Measurements from ENCODE around the gene VRK1.

The VRK1 gene

GRCh38 chr14:96821501-96821900 lies 24.3 kb downstream of the VRK1 start:
- Histone ChIP-seq H2AFZ (ENCODE audit: low read depth) (no peak overlapping the region), H3K36me3 (ENCODE audit: insufficient read depth) (no peaks in the 10 kb centered on the region), H3K9ac (no peak overlapping the region), H3K4me2 (no peak overlapping the region), H3K4me3 (IDR thresholded peaks at IDR 0.05; ENCODE audit: insufficient read depth, low read depth, low read length) (no peak overlapping the region), H4K20me1 (ENCODE audit: insufficient read depth) (no peaks in the 10 kb centered on the region), H3K27ac (no peak overlapping the region), H3K79me2 (ENCODE audit: insufficient read depth, low read depth) (peaks cover 70% of the 10 kb centered on the region), H3K4me1 (ENCODE audit: low read depth, poor library complexity, severe bottlenecking) (peaks cover 47% of the 10 kb centered on the region), H3K27me3 (ENCODE audit: insufficient read depth, low read depth) (no peaks in the 10 kb centered on the region)
- TF ChIP-seq CTCF (conservative IDR thresholded peaks at IDR 0.05; ENCODE audit: low read depth, low read length), result no peak

DNA sequence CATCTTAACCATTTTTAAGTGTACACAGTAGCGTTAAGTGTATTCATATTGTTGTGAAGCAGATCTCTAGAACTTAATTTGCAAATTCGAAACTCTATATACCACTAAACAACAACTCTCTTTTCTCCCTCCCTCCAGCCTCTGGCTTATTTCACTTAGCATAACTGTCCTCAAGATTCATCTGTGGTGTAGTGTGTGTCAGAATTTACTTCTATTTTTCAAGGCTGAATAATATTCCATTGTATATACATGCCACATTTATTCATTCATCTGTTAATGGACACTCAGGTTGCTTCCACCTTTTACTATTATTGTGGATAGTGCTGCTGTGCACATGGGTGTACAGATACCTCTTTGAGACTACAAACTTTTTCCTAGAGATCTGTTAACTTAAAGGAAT lies 26.5 kb downstream of the VRK1 start:
- Histone ChIP-seq H4K20me1 (ENCODE audit: insufficient read depth) (no peaks in the 10 kb centered on the region), H3K4me1 (ENCODE audit: low read depth, poor library complexity, severe bottlenecking) (peaks cover 29% of the 10 kb centered on the region), H2AFZ (ENCODE audit: low read depth) (no peak overlapping the region), H3K36me3 (ENCODE audit: insufficient read depth) (no peaks in the 10 kb centered on the region), H3K27ac (no peak overlapping the region), H3K9ac (no peak overlapping the region), H3K4me2 (no peak overlapping the region), H3K27me3 (ENCODE audit: insufficient read depth, low read depth) (no peaks in the 10 kb centered on the region), H3K79me2 (ENCODE audit: insufficient read depth, low read depth) (peaks cover 66% of the 10 kb centered on the region), H3K4me3 (IDR thresholded peaks at IDR 0.05; ENCODE audit: insufficient read depth, low read depth, low read length) (no peak overlapping the region)
- TF ChIP-seq CTCF (conservative IDR thresholded peaks at IDR 0.05; ENCODE audit: low read depth, low read length), result no peak

- TF ChIP-seq CTCF (conservative IDR thresholded peaks at IDR 0.05; ENCODE audit: low read depth, low read length), result no peak
- Histone ChIP-seq H3K79me2 (ENCODE audit: insufficient read depth, low read depth) (peaks cover 67% of the 10 kb centered on the region), H3K36me3 (ENCODE audit: insufficient read depth) (no peaks in the 10 kb centered on the region), H3K4me1 (ENCODE audit: low read depth, poor library complexity, severe bottlenecking) (peaks cover 29% of the 10 kb centered on the region), H3K4me3 (IDR thresholded peaks at IDR 0.05; ENCODE audit: insufficient read depth, low read depth, low read length) (no peak overlapping the region), H3K27me3 (ENCODE audit: insufficient read depth, low read depth) (no peaks in the 10 kb centered on the region), H4K20me1 (ENCODE audit: insufficient read depth) (no peaks in the 10 kb centered on the region), H3K4me2 (no peak overlapping the region; the same call in 1 of the 2 replicates), H3K9ac (no peak overlapping the region), H2AFZ (ENCODE audit: low read depth) (no peak overlapping the region), H3K27ac (no peak overlapping the region)
Measured at GRCh38 chr14:96824283-96824682, 27.1 kb downstream of the VRK1 start.

DNA sequence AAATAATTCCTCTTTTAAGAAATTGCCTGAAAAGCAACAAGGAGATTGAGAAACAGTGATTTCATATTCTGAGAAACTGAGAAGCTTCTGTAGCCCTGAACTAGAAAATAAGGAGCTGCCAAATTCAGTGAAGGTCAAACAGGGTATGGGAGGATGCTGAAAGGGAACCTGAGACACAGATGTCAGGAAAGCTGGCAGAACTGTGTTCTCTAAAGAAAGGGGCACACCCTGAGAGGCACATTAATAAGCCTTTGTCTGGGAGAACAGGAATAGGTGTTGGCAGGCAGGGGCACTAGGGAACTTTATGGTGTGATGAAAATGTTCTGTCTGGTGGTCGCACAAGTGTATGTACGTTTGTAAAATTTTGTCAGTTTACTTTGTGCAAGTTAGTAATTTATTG lies 29.6 kb downstream of the VRK1 start:
- Histone ChIP-seq H3K79me2 (ENCODE audit: insufficient read depth, low read depth) (peaks cover 76% of the 10 kb centered on the region), H3K27me3 (ENCODE audit: insufficient read depth, low read depth) (no peaks in the 10 kb centered on the region), H2AFZ (ENCODE audit: low read depth) (no peak overlapping the region), H3K36me3 (ENCODE audit: insufficient read depth) (no peaks in the 10 kb centered on the region), H3K4me3 (IDR thresholded peaks at IDR 0.05; ENCODE audit: insufficient read depth, low read depth, low read length) (no peak overlapping the region), H4K20me1 (ENCODE audit: insufficient read depth) (no peaks in the 10 kb centered on the region), H3K27ac (no peak overlapping the region), H3K9ac (no peak overlapping the region), H3K4me2 (no peak overlapping the region), H3K4me1 (ENCODE audit: low read depth, poor library complexity, severe bottlenecking) (peaks cover 29% of the 10 kb centered on the region)
- TF ChIP-seq CTCF (conservative IDR thresholded peaks at IDR 0.05; ENCODE audit: low read depth, low read length), result no peak

Data from KMS-11 (cell line).